GM23338 (cell line): Measurements from ENCODE around the gene SPHK1. TPM values are rescaled to one million over a fixed set of nuclear protein-coding genes. Genes with fewer than 3 reads are reported as not detected.

Source experiments
- ATAC-seq: fragments of 200-7000 bp; cut with Tn5 transposase; 3 replicates; pipeline ENCODE4 v1.9.1; 2020
- DNase-seq: peaks from one replicate; pipeline ENCODE4 v3.0.0-alpha.2; 2015; ENCODE audit warnings: low spot score
- H2AFZ ChIP-seq: fragments of 200-600 bp; sonication (generic); 2 replicates; pipeline ENCODE4 v1.8.0; 2016; ENCODE audit warnings: antibody characterized with exemption, mild to moderate bottlenecking, moderate library complexity
- H3F3A ChIP-seq: fragments of 200-600 bp; sonication (generic); replicated peaks from 2 replicates; pipeline ENCODE4 v1.8.0; 2017; ENCODE audit warnings: antibody characterized with exemption, mixed run types, low read depth
- H3K27ac ChIP-seq: fragments of 200-600 bp; sonication (generic); 2 replicates; pipeline ENCODE4 v1.6.1; 2016; ENCODE audit warnings: low read depth
- H3K27me3 ChIP-seq: fragments of 200-600 bp; sonication (generic); 2 replicates; pipeline ENCODE4 v1.8.0; 2016; ENCODE audit warnings: mild to moderate bottlenecking, mixed run types, moderate library complexity; ENCODE audit not compliant: insufficient read depth
- H3K36me3 ChIP-seq: fragments of 200-600 bp; sonication (generic); 2 replicates; pipeline ENCODE4 v1.8.0; 2016; ENCODE audit warnings: mild to moderate bottlenecking; ENCODE audit not compliant: insufficient read depth
- H3K4me1 ChIP-seq: fragments of 200-600 bp; sonication (generic); 2 replicates; pipeline ENCODE4 v1.8.0; 2016; ENCODE audit warnings: mild to moderate bottlenecking, moderate library complexity; ENCODE audit not compliant: insufficient read depth
- H3K4me2 ChIP-seq: fragments of 200-600 bp; sonication (generic); 2 replicates; pipeline ENCODE4 v1.7.1; 2017; ENCODE audit warnings: mixed run types
- H3K4me3 ChIP-seq: fragments of 200-600 bp; sonication (generic); 2 replicates; pipeline ENCODE4 v1.6.1; 2016; ENCODE audit warnings: mixed run types
- H3K79me2 ChIP-seq: fragments of 200-600 bp; sonication (generic); replicated peaks from 2 replicates; pipeline ENCODE4 v1.8.0; 2017; ENCODE audit warnings: mild to moderate bottlenecking; ENCODE audit not compliant: insufficient read depth
- H3K9me2 ChIP-seq: fragments of 200-600 bp; sonication (generic); 2 replicates; pipeline ENCODE4 v1.8.0; 2017; ENCODE audit not compliant: insufficient read depth
- H4K20me1 ChIP-seq: fragments of 200-600 bp; sonication (generic); replicated peaks from 2 replicates; pipeline ENCODE4 v1.8.0; 2017; ENCODE audit warnings: mild to moderate bottlenecking; ENCODE audit not compliant: insufficient read depth
- H3K27ac Mint-ChIP-seq: 2 replicates; pipeline ENCODE4 v1.8.0; 2020; ENCODE audit warnings: inconsistent platforms, mild to moderate bottlenecking, moderate library complexity, mixed read lengths
- H3K27me3 Mint-ChIP-seq: 3 replicates; pipeline ENCODE4 v1.8.0; 2022; ENCODE audit warnings: low read depth, mild to moderate bottlenecking, moderate library complexity, mixed read lengths, inconsistent platforms; ENCODE audit not compliant: insufficient read depth, poor library complexity
- H3K36me3 Mint-ChIP-seq: 3 replicates; pipeline ENCODE4 v1.8.0; 2021; ENCODE audit warnings: low read depth, mild to moderate bottlenecking, inconsistent platforms, moderate library complexity, mixed read lengths
- H3K4me1 Mint-ChIP-seq: 3 replicates; pipeline ENCODE4 v1.8.0; 2020; ENCODE audit warnings: mild to moderate bottlenecking, inconsistent platforms, mixed read lengths
- H3K4me3 Mint-ChIP-seq: 3 replicates; pipeline ENCODE4 v1.8.0; 2021; ENCODE audit warnings: moderate library complexity, mild to moderate bottlenecking, inconsistent platforms, mixed read lengths
- H3K9me3 Mint-ChIP-seq: 3 replicates; pipeline ENCODE4 v1.8.0; 2020; ENCODE audit warnings: moderate library complexity, mild to moderate bottlenecking, inconsistent platforms, mixed read lengths
- CREB1 ChIP-seq: fragments of 250-450 bp; sonication (Bioruptor Pico); IDR thresholded peaks from 2 replicates; pipeline ENCODE4 v1.5.0; 2020; ENCODE audit warnings: low read depth, mild to moderate bottlenecking, moderate library complexity
- JUNB ChIP-seq: IDR thresholded peaks from one replicate; pipeline ENCODE4 v1.6.1; 2016; ENCODE audit warnings: antibody characterized with exemption; ENCODE audit not compliant: unreplicated experiment
- STAT1 ChIP-seq: IDR thresholded peaks from one replicate; pipeline ENCODE4 v1.6.1; 2016; ENCODE audit warnings: antibody characterized with exemption; ENCODE audit not compliant: unreplicated experiment
- ZNF462 ChIP-seq: fragments of 250-450 bp; sonication (Bioruptor Pico); IDR thresholded peaks from 2 replicates; pipeline ENCODE4 v1.5.0; 2020; ENCODE audit warnings: mild to moderate bottlenecking, moderate library complexity
- polyA plus RNA-seq: library from polyadenylated mRNA; unstranded; fragments of >200 nt; fragmentation: Nextera tagmentation; extraction: Ambion mirVana; gene quantifications from 2 replicates; pipeline ENCODE4 v1.2.1, GENCODE V29; 2016
- small RNA-seq: library from RNA; depleted of rRNA; stranded (forward); fragments of <200 nt; gene quantifications from one replicate; pipeline ENCODE3, GENCODE V24; 2014; ENCODE audit warnings: low replicate concordance
- total RNA-seq: library from RNA; depleted of rRNA; stranded (reverse); fragments of >200 nt; shearing (Covaris generic); gene quantifications from 2 replicates; pipeline ENCODE4 v1.2.3, GENCODE V29; 2014; rRNA removed

The SPHK1 gene
- total and polyA plus RNA-seq, 2 experiments from 2014 or later, result 1.3 to 3.2 TPM

- Histone ChIP-seq H3K4me2 (no peak overlapping the region), H3K27me3 (no peaks in the 10 kb centered on the region), H3K27ac (peak overlapping the region; percentile 46; the same call in 1 of the 2 replicates), H3F3A (no peaks in the 10 kb centered on the region), H3K4me1 (peaks cover 68% of the 10 kb centered on the region), H3K36me3 (no peaks in the 10 kb centered on the region), H4K20me1 (peaks cover 59% of the 10 kb centered on the region), H3K79me2 (peaks cover 100% of the 10 kb centered on the region), H2AFZ (no peak overlapping the region), H3K9me2 (no peaks in the 10 kb centered on the region), H3K4me3 (no peak overlapping the region)
- Mint-ChIP-seq H3K9me3 (no peaks in the 10 kb centered on the region), H3K27ac (peak overlapping the region; percentile 52), H3K4me1 (peaks cover 67% of the 10 kb centered on the region), H3K4me3 (no peak overlapping the region), H3K36me3 (peaks cover 7% of the 10 kb centered on the region), H3K27me3 (peaks cover 5% of the 10 kb centered on the region)
- no peak for DNase-seq
- TF ChIP-seq STAT1 (no peak), ZNF462 (CRISPR knock-in tag) (no peak), JUNB (no peak), CREB1 (no peak)
- no peak for ATAC-seq
Observed at GRCh38 chr17:76435751-76436150, 51.3 kb downstream of the SPHK1 start.

Small RNAs within 50 kb of the gene (small RNA-seq; reads per million reads assigned to genes)
- gene RNU6-24P, result not detected

Other genes starting within 250 kb of the SPHK1 start
- 8.7 and 12.3 TPM in 2 replicates for gene FOXJ1, start 243.4 kb upstream of the SPHK1 start, total RNA-seq
- gene FOXJ1, start 243.4 kb upstream of the SPHK1 start, polyA plus RNA-seq, result 2.3 and 2.8 TPM in 2 replicates
- 11.7 and 13.8 TPM in 2 replicates for gene RNF157, start 144.1 kb upstream of the SPHK1 start, total RNA-seq
- 7.8 and 8.5 TPM in 2 replicates for gene RNF157, start 144.1 kb upstream of the SPHK1 start, polyA plus RNA-seq
- 3.1 and 3.5 TPM in 2 replicates for gene UBALD2, start 119.3 kb upstream of the SPHK1 start, total RNA-seq
- gene UBALD2, start 119.3 kb upstream of the SPHK1 start, polyA plus RNA-seq, result 2.2 and 3.3 TPM in 2 replicates
- gene QRICH2, start 76.3 kb upstream of the SPHK1 start, total RNA-seq, result 3.7 and 4.0 TPM in 2 replicates
- gene QRICH2, start 76.3 kb upstream of the SPHK1 start, polyA plus RNA-seq, result 1.1 and 2.2 TPM in 2 replicates
- gene PRPSAP1, start 30.7 kb upstream of the SPHK1 start, total RNA-seq, result 47.9 and 58.8 TPM in 2 replicates
- gene PRPSAP1, start 30.7 kb upstream of the SPHK1 start, polyA plus RNA-seq, result 31.5 and 39.5 TPM in 2 replicates
- gene UBE2O, start 68.5 kb downstream of the SPHK1 start, total RNA-seq, result 73.7 and 79.4 TPM in 2 replicates
- gene UBE2O, start 68.5 kb downstream of the SPHK1 start, polyA plus RNA-seq, result 30.4 and 30.9 TPM in 2 replicates
- gene AANAT, start 83.0 kb downstream of the SPHK1 start, total RNA-seq, result 0.28 and 1.3 TPM in 2 replicates
- 0.73 and 1.0 TPM in 2 replicates for gene AANAT, start 83.0 kb downstream of the SPHK1 start, polyA plus RNA-seq
- gene RHBDF2, start 116.8 kb downstream of the SPHK1 start, total RNA-seq, result 19.5 and 29.5 TPM in 2 replicates
- gene RHBDF2, start 116.8 kb downstream of the SPHK1 start, polyA plus RNA-seq, result 9.4 and 10.5 TPM in 2 replicates
- 1.7 and 2.1 TPM in 2 replicates for gene CYGB, start 153.1 kb downstream of the SPHK1 start, total RNA-seq
- 0.85 and 1.2 TPM in 2 replicates for gene CYGB, start 153.1 kb downstream of the SPHK1 start, polyA plus RNA-seq
- 0.38 and 0.50 TPM in 2 replicates for gene PRCD, start 155.4 kb downstream of the SPHK1 start, total RNA-seq
- 1.6 and 2.5 TPM in 2 replicates for gene PRCD, start 155.4 kb downstream of the SPHK1 start, polyA plus RNA-seq
- gene ST6GALNAC2, start 201.3 kb downstream of the SPHK1 start, total RNA-seq, result 0.31 TPM in 1 of 2 replicates, not detected in the other
- gene ST6GALNAC2, start 201.3 kb downstream of the SPHK1 start, polyA plus RNA-seq, result not detected in 2 replicates